ENCODE data around the gene ACAA1.

DNA sequence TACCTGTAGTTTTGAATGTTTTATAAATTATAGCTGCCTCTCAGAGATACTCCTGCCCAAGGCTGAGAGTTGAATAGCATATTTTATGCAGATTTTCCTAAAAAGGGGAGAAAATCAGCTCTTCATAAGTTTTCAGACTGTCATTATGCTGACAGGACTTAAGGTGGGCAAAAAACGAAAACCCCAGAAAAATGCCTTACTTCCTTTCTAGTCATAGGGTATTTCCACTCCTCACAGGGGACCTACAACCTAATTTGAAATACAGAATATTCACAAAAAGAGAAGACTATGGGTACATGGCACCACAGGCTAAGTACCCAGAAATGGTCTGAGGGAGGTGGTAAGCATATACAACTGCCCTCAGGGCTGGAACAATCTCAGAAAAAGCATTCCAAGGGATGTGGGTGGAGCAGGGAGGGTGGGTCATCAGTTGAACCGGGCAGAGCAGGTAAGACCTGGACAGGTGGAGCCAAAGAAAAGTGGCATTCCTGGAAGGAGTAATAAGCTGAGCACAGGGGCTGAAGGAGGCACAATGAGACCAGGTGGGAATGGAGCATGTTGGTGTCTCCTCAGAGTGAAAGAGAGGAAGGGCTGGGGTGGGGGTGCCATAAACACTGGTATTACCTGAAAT, 17.8 kb upstream of the ACAA1 start:
- TF ChIP-seq CTCF (conservative IDR thresholded peaks at IDR 0.05) (no peak), ZFX (IDR thresholded peaks at IDR 0.05) (no peak)

Measured in C4-2B (cell line).